Melanocyte of skin (primary cell): ENCODE data around the gene ABLIM2. TPM values are rescaled to one million over a fixed set of nuclear protein-coding genes. Genes with fewer than 3 reads are reported as not detected.

Source experiments
- small RNA-seq, 2 donors: library from RNA; depleted of rRNA; stranded (forward); fragments of <200 nt; gene quantifications; one replicate each; pipeline ENCODE3, GENCODE V24; 2012
- total RNA-seq, 2 donors: library from RNA; depleted of rRNA; stranded (reverse); fragments of >200 nt; gene quantifications; 2 replicates each; pipeline ENCODE4 v1.2.3, GENCODE V29; 2012

ABLIM2 gene
- total RNA-seq = 1 to 10 TPM in 1 of 2 donors, under 1 TPM in 1; 0.69 to 8.0 TPM

GRCh38 chr4:8158710-8159536 is at the start of gene ABLIM2:
Gene ABLIM2 (minus strand): TSS chr4:8158813. CDS start chr4:8158689, 124 bp downstream.

GRCh38 chr4:8198906-8199593 is 40.4 kb upstream of the ABLIM2 start, which contains the start of gene SH3TC1:
Gene SH3TC1 (plus strand): TSS chr4:8199290. CDS start chr4:8205195, 5,905 bp downstream.

GRCh38 chr4:7939377-7940108 is 219.1 kb downstream of the ABLIM2 start, which contains the start of gene AFAP1:
Gene AFAP1 (minus strand): TSS chr4:7939861. CDS start chr4:7872078, 67,783 bp downstream.

Small RNAs within 50 kb of the gene (small RNA-seq; reads per million reads assigned to genes)
- 35.1 to 74.6 reads per million in 2 donors for gene MIR95

Other genes starting within 250 kb of the ABLIM2 start
- 10 to 100 TPM in 1 of 2 donors, 1 to 10 TPM in 1; 8.6 to 13.0 TPM for gene AFAP1, start 219.0 kb downstream of the ABLIM2 start, total RNA-seq
- 10 to 100 TPM; 26.2 to 47.3 TPM for gene SH3TC1, start 40.5 kb upstream of the ABLIM2 start, total RNA-seq
- under 1 TPM; 0.34 to 0.67 TPM for gene HTRA3, start 110.9 kb upstream of the ABLIM2 start, total RNA-seq